Right lobe of liver (tissue), 6 donors: Measurements from ENCODE around the gene C4orf46. TPM values are rescaled to one million over a fixed set of nuclear protein-coding genes. Genes with fewer than 3 reads are reported as not detected.
A peak's percentile ranks its signal among the peaks of the same experiment; 100 is the strongest.
"Not testable (repeated sequence)": the region's sequence is repeated elsewhere in the genome, so short reads cannot be mapped to it uniquely, and the experiment has no call there.

Experiments
- ATAC-seq, 4 donors: fragments of 200-7000 bp; cut with Tn5 transposase; one replicate each; pipeline ENCODE4 v1.9.1; 2020; ENCODE audit warnings: mild to moderate bottlenecking in 4 of 4, moderate library complexity in 4 of 4
- DNase-seq, 3 donors: peaks; one replicate each; pipeline ENCODE4 v3.0.0-alpha.2; 2020
- H3K27ac ChIP-seq, 3 donors: fragments of 200-600 bp; one replicate each; pipeline ENCODE4 v1.8.0; 2022
- H3K27me3 ChIP-seq, 2 donors: fragments of 200-600 bp; one replicate each; pipeline ENCODE4 v1.8.0; 2022
- H3K36me3 ChIP-seq, 4 donors: fragments of 200-600 bp; sonication (generic) in 1 of 4; one replicate each; pipeline versions ENCODE4 v1.5.1 to v1.8.0; 2017 to 2022; ENCODE audit warnings: control low read depth in 1 of 4
- H3K4me1 ChIP-seq, 4 donors: fragments of 200-600 bp; sonication (generic) in 1 of 4; one replicate each; pipeline versions ENCODE4 v1.5.1 to v1.8.0; 2017 to 2022; ENCODE audit warnings: control low read depth in 1 of 4
- H3K4me3 ChIP-seq, 3 donors: fragments of 200-600 bp; one replicate each; pipeline ENCODE4 v1.8.0; 2022
- H3K9me3 ChIP-seq, 4 donors: fragments of 200-600 bp; sonication (generic) in 1 of 4; one replicate each; pipeline versions ENCODE4 v1.5.1 to v1.8.0; 2017 to 2022; ENCODE audit warnings: control low read depth in 1 of 4
- POLR2A ChIP-seq: fragments of 450-650 bp; IDR thresholded peaks from one replicate; pipeline ENCODE4 v1.6.1; 2017; ENCODE audit warnings: antibody characterized with exemption, mild to moderate bottlenecking
- WGBS: methylation state at CpG from one replicate; pipeline ENCODE4 v1.1.6; 2018; ENCODE audit warnings: low coverage, low lambda C conversion rate; ENCODE audit not compliant: insufficient coverage; ENCODE audit errors: missing lambda C conversion rate; 5-methylcytosine and 5-hydroxymethylcytosine counted together
- intact Hi-C, 2 donors: fragments of 100-400 bp; cut with DNase I; formaldehyde crosslinking; loops; one replicate each; pipeline versions ENCODE4 v1.11.2 to v1.14.1; 2022
- long read RNA-seq: library from polyadenylated mRNA; unstranded; transcript quantifications from one replicate; pipeline ENCODE4 v2.0.0, GENCODE V29; 2019
- total RNA-seq, 6 experiments: library from RNA; depleted of rRNA in 2 of 6; stranded (reverse); fragments of >200 nt in 2 of 6; fragmentation: NEBNext Ultra II Directional in 3 of 6; extraction: Animal tissue kit (Norgen Biotek cat#: 25700) in 3 of 6; gene quantifications; one replicate each; pipeline versions ENCODE4 v1.1.0 to v1.2.4, GENCODE V29; 2016 to 2023
- TF ChIP-seq, protein P1 (sequence below), 4 donors: fragments of 200-600 bp in 3 of 4; fragments of 450-650 bp in 1 of 4; IDR thresholded peaks; one replicate each; pipeline versions ENCODE4 v1.5.1 to v1.8.0; 2016 to 2022; ENCODE audit warnings: antibody characterized with exemption in 4 of 4, mild to moderate bottlenecking in 2 of 4
- donor health status: DM: no; HTN: yes; CAD: no.
- donor health status: DM: no; HTN: no; CAD: no.
- donor health status: DM: no; HTN: no; CAD: no.
- donor health status: DM: no; HTN: yes; CAD: no.
- donor health status: DM: no; HTN: yes; CAD: no.

Gene C4orf46
- total RNA-seq = 1 to 10 TPM in 2 of 6 experiments, under 1 TPM in 4; 0.54 to 2.8 (median 0.92) TPM
- long read RNA-seq = 0 reads

DNA sequence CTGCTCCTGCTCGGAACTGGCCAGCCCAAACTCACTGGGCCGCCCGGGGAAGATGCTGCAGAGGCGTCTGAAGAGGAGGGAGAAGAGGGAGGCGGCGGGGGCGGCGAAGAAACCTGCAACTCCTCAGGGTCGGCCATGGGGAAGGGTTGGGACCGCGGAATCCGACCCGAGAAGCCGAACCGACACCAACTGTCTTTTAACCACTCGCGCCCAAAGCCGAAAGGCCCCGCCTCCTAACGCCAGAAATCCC lies at the start of gene C4orf46:
C4orf46 (minus strand) TSS at position 223 of the 250 bp plus-strand sequence; CDS start at position 137, 86 bp downstream.
- no peaks in the 10 kb centered on the region for H3K27me3 ChIP-seq
- 0% methylated on average over 1 of the region's 20 CpGs for WGBS
- no peaks in the 10 kb centered on the region for H3K36me3 ChIP-seq
- peak within 1 kb of the TSS; percentile 73 to 82 (median 80) for H3K4me3 ChIP-seq
- no peaks in the 10 kb centered on the region for H3K9me3 ChIP-seq
- no peak for TF ChIP-seq POLR2A
- TF ChIP-seq, protein P1, sequence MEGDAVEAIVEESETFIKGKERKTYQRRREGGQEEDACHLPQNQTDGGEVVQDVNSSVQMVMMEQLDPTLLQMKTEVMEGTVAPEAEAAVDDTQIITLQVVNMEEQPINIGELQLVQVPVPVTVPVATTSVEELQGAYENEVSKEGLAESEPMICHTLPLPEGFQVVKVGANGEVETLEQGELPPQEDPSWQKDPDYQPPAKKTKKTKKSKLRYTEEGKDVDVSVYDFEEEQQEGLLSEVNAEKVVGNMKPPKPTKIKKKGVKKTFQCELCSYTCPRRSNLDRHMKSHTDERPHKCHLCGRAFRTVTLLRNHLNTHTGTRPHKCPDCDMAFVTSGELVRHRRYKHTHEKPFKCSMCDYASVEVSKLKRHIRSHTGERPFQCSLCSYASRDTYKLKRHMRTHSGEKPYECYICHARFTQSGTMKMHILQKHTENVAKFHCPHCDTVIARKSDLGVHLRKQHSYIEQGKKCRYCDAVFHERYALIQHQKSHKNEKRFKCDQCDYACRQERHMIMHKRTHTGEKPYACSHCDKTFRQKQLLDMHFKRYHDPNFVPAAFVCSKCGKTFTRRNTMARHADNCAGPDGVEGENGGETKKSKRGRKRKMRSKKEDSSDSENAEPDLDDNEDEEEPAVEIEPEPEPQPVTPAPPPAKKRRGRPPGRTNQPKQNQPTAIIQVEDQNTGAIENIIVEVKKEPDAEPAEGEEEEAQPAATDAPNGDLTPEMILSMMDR (IDR thresholded peaks at IDR 0.05) = no peak
- ATAC-seq = peak; percentile 1 to 2 (median 1)
- DNase-seq = no peak
- intact Hi-C loops = no loop called here
- H3K27ac ChIP-seq = peak within 1 kb of the TSS; percentile 93 to 100 (median 99)
- H3K4me1 ChIP-seq = peaks cover 0 to 17% (median 4%) of the 10 kb centered on the region in 4 donors

DNA sequence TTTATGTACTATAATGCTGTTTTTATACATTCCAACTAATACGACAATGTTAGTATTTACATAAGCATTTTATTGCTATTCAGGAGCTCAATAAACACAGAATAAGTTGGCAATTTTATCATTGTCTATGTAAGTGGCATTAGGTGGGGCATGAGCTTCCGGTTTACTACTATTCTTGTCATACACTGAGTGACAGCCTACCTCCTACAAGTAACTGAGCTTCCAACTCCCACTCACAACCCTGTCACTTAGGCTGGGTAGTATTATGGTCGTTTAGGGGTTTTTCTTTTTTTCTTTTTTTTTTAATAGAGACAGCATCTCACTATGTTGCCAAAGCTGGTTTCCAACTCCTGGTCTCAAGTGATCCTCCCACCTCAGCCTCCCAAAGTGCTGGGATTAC lies 44.1 kb upstream of the C4orf46 start:
- peaks cover 0 to 91% (median 36%) of the 10 kb centered on the region in 4 donors for H3K36me3 ChIP-seq
- DNase-seq (no peak), ATAC-seq (no peak)
- WGBS = 67% methylated on average over 3 of the region's 3 CpGs
- H3K9me3 ChIP-seq = peaks cover 0 to 2% (median 0%) of the 10 kb centered on the region in 4 donors
- no peak overlapping the region for H3K4me3 ChIP-seq
- no peak for TF ChIP-seq POLR2A
- TF ChIP-seq, protein P1 (IDR thresholded peaks at IDR 0.05) = no peak
- H3K27me3 ChIP-seq = no peaks in the 10 kb centered on the region
- intact Hi-C loops = no loop called here
- H3K4me1 ChIP-seq = no peaks in the 10 kb centered on the region
- no peak overlapping the region for H3K27ac ChIP-seq

DNA sequence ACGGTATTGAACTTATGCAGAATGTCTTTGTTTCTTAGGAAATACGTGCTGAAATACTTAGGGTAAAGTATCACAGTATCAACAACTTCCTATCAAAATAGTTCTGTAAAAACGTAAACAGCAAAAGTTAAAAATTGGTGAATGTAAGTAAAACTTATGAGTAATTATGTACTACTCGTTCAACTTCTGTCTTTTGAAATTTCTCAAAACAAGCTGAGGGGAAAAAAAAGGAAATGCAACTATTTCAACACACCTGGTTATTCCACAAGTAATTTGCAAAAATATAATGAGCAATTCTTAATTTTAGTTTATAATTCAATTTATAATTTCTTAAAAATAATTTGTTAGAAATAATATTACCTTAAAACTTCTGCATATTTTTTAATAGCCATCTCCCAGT lies 43.2 kb upstream of the C4orf46 start:
- DNase-seq = no peak
- TF ChIP-seq, protein P1 (IDR thresholded peaks at IDR 0.05) = no peak
- no peak for TF ChIP-seq POLR2A
- Histone ChIP-seq H3K9me3 (peaks cover 0 to 2% (median 0%) of the 10 kb centered on the region in 4 donors), H3K4me1 (no peaks in the 10 kb centered on the region), H3K4me3 (no peak overlapping the region), H3K36me3 (peaks cover 0 to 98% (median 41%) of the 10 kb centered on the region in 4 donors), H3K27me3 (no peaks in the 10 kb centered on the region), H3K27ac (no peak overlapping the region)
- ATAC-seq = no peak
- WGBS = 68% methylated on average over 4 of the region's 4 CpGs
- intact Hi-C loops = no loop called here

DNA sequence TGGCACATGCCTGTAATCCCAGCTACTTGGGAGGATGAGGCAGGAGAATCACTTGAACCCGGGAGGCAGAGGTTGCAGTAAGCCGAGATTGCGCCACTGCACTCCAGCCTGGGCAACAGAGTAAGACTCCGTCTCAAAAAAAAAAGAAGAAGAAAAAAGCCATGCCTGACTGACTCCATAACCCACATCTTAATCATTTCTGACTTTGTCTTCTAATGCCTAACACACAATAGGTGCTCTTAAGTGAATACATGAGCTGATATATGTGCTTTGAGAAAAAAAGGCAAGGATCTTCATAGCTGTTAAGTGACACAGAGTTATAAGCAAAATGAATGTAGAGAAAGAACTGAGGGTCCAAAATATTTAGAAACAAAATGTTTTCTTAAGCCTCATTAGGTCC lies 40.9 kb upstream of the C4orf46 start:
- ATAC-seq, DNase-seq, H3K4me1 ChIP-seq, intact Hi-C loops, H3K9me3 ChIP-seq, H3K27me3 ChIP-seq, H3K27ac ChIP-seq, H3K4me3 ChIP-seq: not testable (repeated sequence)
- peaks cover 0 to 96% (median 42%) of the 10 kb centered on the region in 4 donors for H3K36me3 ChIP-seq
- WGBS = 100% methylated on average over 4 of the region's 4 CpGs

DNA sequence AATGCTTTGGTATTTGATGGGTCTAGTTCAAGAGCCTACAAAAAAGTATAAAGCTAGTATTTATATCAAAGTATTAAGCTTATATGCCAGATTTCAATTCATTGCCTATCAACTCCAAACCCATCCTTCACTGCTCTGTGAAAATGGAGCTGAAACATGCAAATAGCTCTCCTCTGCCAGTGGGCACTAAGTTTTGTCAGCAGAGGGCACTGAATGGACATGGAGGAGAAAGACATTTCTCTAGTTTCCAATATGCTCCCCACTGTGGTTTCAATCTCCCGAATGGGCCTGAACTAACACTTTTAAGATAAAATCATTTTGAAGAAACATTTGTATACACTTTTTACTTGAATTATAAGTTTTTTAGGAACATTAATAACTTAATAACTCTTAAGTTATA lies 39.1 kb upstream of the C4orf46 start:
- Histone ChIP-seq H3K27ac (no peak overlapping the region), H3K36me3 (peaks cover 0 to 96% (median 42%) of the 10 kb centered on the region in 4 donors), H3K9me3 (peaks cover 0 to 2% (median 0%) of the 10 kb centered on the region in 4 donors), H3K4me1 (no peaks in the 10 kb centered on the region), H3K4me3 (no peak overlapping the region), H3K27me3 (no peaks in the 10 kb centered on the region)
- WGBS = 53% methylated on average over 1 of the region's 1 CpG
- intact Hi-C loops = no loop called here
- ATAC-seq (peak in 3 of 4 donors; percentile 32 to 50 (median 36)), DNase-seq (no peak)
- TF ChIP-seq, protein P1 (IDR thresholded peaks at IDR 0.05) = peak in 3 of 4 donors; percentile 16 to 25 (median 22)
- no peak for TF ChIP-seq POLR2A
